H9 (cell line): ENCODE results near the gene HOXD13. TPM values are rescaled to one million over a fixed set of nuclear protein-coding genes. Genes with fewer than 3 reads are reported as not detected.

Experiments
- DNase-seq: peaks from one replicate; pipeline ENCODE4 v3.0.0-alpha.2; 2017
- H2AFZ ChIP-seq: one replicate; pipeline ENCODE4 v1.6.1; 2013; ENCODE audit warnings: mild to moderate bottlenecking, low read length, control low read depth, moderate library complexity
- H2AK5ac ChIP-seq: 2 replicates; pipeline ENCODE4 v1.6.1; 2013; ENCODE audit warnings: low read length, control low read depth, mixed read lengths; ENCODE audit not compliant: insufficient read length
- H2BK120ac ChIP-seq: one replicate; pipeline ENCODE4 v1.6.1; 2013; ENCODE audit warnings: low read depth, mild to moderate bottlenecking, low read length, control low read depth, inconsistent platforms; ENCODE audit not compliant: poor library complexity, severe bottlenecking
- H2BK12ac ChIP-seq: 2 replicates; pipeline ENCODE4 v1.6.1; 2013; ENCODE audit warnings: low read length, control low read depth, mixed read lengths, low read depth; ENCODE audit not compliant: insufficient read length
- H2BK15ac ChIP-seq: 2 replicates; pipeline ENCODE4 v1.6.1; 2013; ENCODE audit warnings: low read depth, low read length, control low read depth
- H2BK20ac ChIP-seq: one replicate; pipeline ENCODE4 v1.6.1; 2013; ENCODE audit warnings: low read depth, mild to moderate bottlenecking, low read length, control low read depth, inconsistent platforms; ENCODE audit not compliant: poor library complexity, severe bottlenecking
- H2BK5ac ChIP-seq: 2 replicates; pipeline ENCODE4 v1.6.1; 2013; ENCODE audit warnings: low read length, control low read depth, mixed read lengths; ENCODE audit not compliant: insufficient read length
- H3K14ac ChIP-seq: 2 replicates; pipeline ENCODE4 v1.6.1; 2013; ENCODE audit warnings: low read length, control low read depth; ENCODE audit not compliant: insufficient read depth
- H3K18ac ChIP-seq: 2 replicates; pipeline ENCODE4 v1.6.1; 2013; ENCODE audit warnings: low read depth, mild to moderate bottlenecking, mixed read lengths, low read length, control low read depth; ENCODE audit not compliant: insufficient read length
- H3K23ac ChIP-seq: 2 replicates; pipeline ENCODE4 v1.6.1; 2013; ENCODE audit warnings: low read length, control low read depth, mixed read lengths, low read depth; ENCODE audit not compliant: insufficient read length
- H3K23me2 ChIP-seq: 2 replicates; pipeline ENCODE4 v1.6.1; 2013; ENCODE audit warnings: low read depth, mild to moderate bottlenecking, mixed read lengths, low read length, control low read depth; ENCODE audit not compliant: insufficient read length, poor library complexity, severe bottlenecking
- H3K27ac ChIP-seq: 2 replicates; pipeline ENCODE4 v1.5.1; 2013; ENCODE audit warnings: low read length, control low read depth, mixed read lengths, low read depth; ENCODE audit not compliant: insufficient read length
- H3K27me3 ChIP-seq: 2 replicates; pipeline ENCODE4 v1.6.1; 2013; ENCODE audit warnings: low read length, control low read depth, inconsistent platforms; ENCODE audit not compliant: insufficient read depth
- H3K4ac ChIP-seq: 2 replicates; pipeline ENCODE4 v1.6.1; 2013; ENCODE audit warnings: low read depth, mild to moderate bottlenecking, control low read depth, inconsistent platforms, low read length, moderate library complexity
- H3K4me1 ChIP-seq: 2 replicates; pipeline ENCODE4 v1.6.1; 2013; ENCODE audit warnings: low read length, control low read depth, inconsistent platforms; ENCODE audit not compliant: insufficient read depth
- H3K4me2 ChIP-seq: 2 replicates; pipeline ENCODE4 v1.6.1; 2013; ENCODE audit warnings: low read length, control low read depth, mixed read lengths; ENCODE audit not compliant: insufficient read length, insufficient read depth
- H3K56ac ChIP-seq: 2 replicates; pipeline ENCODE4 v1.6.1; 2013; ENCODE audit warnings: low read depth, mild to moderate bottlenecking, mixed read lengths, low read length, control low read depth; ENCODE audit not compliant: insufficient read length
- H3K79me1 ChIP-seq: 2 replicates; pipeline ENCODE4 v1.6.1; 2013; ENCODE audit warnings: low read depth, mild to moderate bottlenecking, moderate library complexity, low read length, control low read depth, inconsistent platforms; ENCODE audit not compliant: insufficient read depth, poor library complexity, severe bottlenecking
- H3K79me2 ChIP-seq: 2 replicates; pipeline ENCODE4 v1.6.1; 2013; ENCODE audit warnings: low read length, control low read depth, inconsistent platforms; ENCODE audit not compliant: insufficient read depth
- H3K9ac ChIP-seq: 2 replicates; pipeline ENCODE4 v1.6.1; 2013; ENCODE audit warnings: low read length, control low read depth, mixed read lengths; ENCODE audit not compliant: insufficient read length; ENCODE audit errors: extremely low read depth
- H3K9me3 ChIP-seq: one replicate; pipeline ENCODE4 v1.6.1; 2013; ENCODE audit warnings: low read depth, low read length, inconsistent platforms; ENCODE audit not compliant: control insufficient read depth
- H3T11ph ChIP-seq: one replicate; pipeline ENCODE4 v1.6.1; 2013; ENCODE audit warnings: mild to moderate bottlenecking, low read length, control low read depth, inconsistent platforms
- H4K20me1 ChIP-seq: one replicate; pipeline ENCODE4 v1.6.1; 2013; ENCODE audit not compliant: control insufficient read depth, insufficient read length, insufficient read depth
- H4K5ac ChIP-seq: 2 replicates; pipeline ENCODE4 v1.6.1; 2013; ENCODE audit warnings: low read depth, mild to moderate bottlenecking, mixed read lengths, low read length, control low read depth; ENCODE audit not compliant: insufficient read length
- H4K8ac ChIP-seq: replicated peaks from 2 replicates; pipeline ENCODE4 v1.6.1; 2013; ENCODE audit warnings: low read length, control low read depth, mixed read lengths, low read depth; ENCODE audit not compliant: insufficient read length
- H4K91ac ChIP-seq: 2 replicates; pipeline ENCODE4 v1.6.1; 2013; ENCODE audit warnings: low read depth, mild to moderate bottlenecking, moderate library complexity, mixed read lengths, low read length, control low read depth; ENCODE audit not compliant: insufficient read length
- H3K27ac Mint-ChIP-seq, 3 experiments: 2 replicates in 2 of 3; 3 replicates in 1 of 3; pipeline ENCODE4 v1.8.0; 2020 to 2021; ENCODE audit warnings: mixed read lengths in 3 of 3, mild to moderate bottlenecking in 1 of 3, moderate library complexity in 1 of 3
- H3K27me3 Mint-ChIP-seq: 2 replicates; pipeline ENCODE4 v1.8.0; 2021; ENCODE audit warnings: low read depth, mild to moderate bottlenecking, moderate library complexity, mixed read lengths
- H3K36me3 Mint-ChIP-seq, 3 experiments: 2 replicates in 2 of 3; 3 replicates in 1 of 3; pipeline ENCODE4 v1.8.0; 2020 to 2021; ENCODE audit warnings: low read depth in 3 of 3, mixed read lengths in 3 of 3; ENCODE audit not compliant: insufficient read depth in 1 of 3
- H3K4me1 Mint-ChIP-seq, 2 experiments: 2 replicates each; pipeline ENCODE4 v1.8.0; 2020; ENCODE audit warnings: mixed read lengths in 2 of 2
- H3K4me3 Mint-ChIP-seq, 2 experiments: 2 replicates in 1 of 2; 3 replicates in 1 of 2; pipeline ENCODE4 v1.8.0; 2020 to 2021; ENCODE audit warnings: mild to moderate bottlenecking in 2 of 2, mixed read lengths in 2 of 2, moderate library complexity in 1 of 2
- H3K9me3 Mint-ChIP-seq, 2 experiments: 2 replicates in 1 of 2; 3 replicates in 1 of 2; pipeline ENCODE4 v1.8.0; 2020; ENCODE audit warnings: mild to moderate bottlenecking in 2 of 2, mixed read lengths in 2 of 2, moderate library complexity in 1 of 2
- CTCF ChIP-seq: fragments of 200-600 bp; sonication (generic); conservative IDR thresholded peaks from 3 replicates; pipeline ENCODE4 v1.8.0; 2021; ENCODE audit warnings: antibody characterized with exemption, mild to moderate bottlenecking
- WGBS: extraction: QIAGEN DNeasy Blood & Tissue Kit; methylation state at CpG from one replicate; pipeline ENCODE4 v1.1.7; 2013; ENCODE audit warnings: missing lambda C conversion rate, low lambda C conversion rate, mixed read lengths; ENCODE audit not compliant: insufficient read length; ENCODE audit errors: extremely low coverage; 5-methylcytosine and 5-hydroxymethylcytosine counted together
- total RNA-seq: library from RNA; stranded (reverse); gene quantifications from 2 replicates; pipeline ENCODE4 v1.2.1, GENCODE V29; 2021

HOXD13 gene
- total RNA-seq, 1 experiment from 2014 or later: not detected

GRCh38 chr2:176079831-176080539 is 12.5 kb upstream of the HOXD13 start:
- no peak overlapping the region for H3K27ac Mint-ChIP-seq
- Histone ChIP-seq H3K9ac (no peak overlapping the region), H3K23me2 (peaks cover 7% of the 10 kb centered on the region), H3K23ac (no peak overlapping the region), H3K79me2 (no peaks in the 10 kb centered on the region), H4K5ac (no peak overlapping the region), H3K4me2 (peak overlapping the region; percentile 83), H4K20me1 (no peaks in the 10 kb centered on the region), H3K18ac (no peak overlapping the region), H3T11ph (no peak overlapping the region), H2BK12ac (no peak overlapping the region), H2BK5ac (no peak overlapping the region), H3K14ac (no peak overlapping the region; the same call in 1 of the 2 replicates), H3K27ac (no peak overlapping the region), H3K4ac (no peak overlapping the region), H2BK120ac (no peak overlapping the region), H2AFZ (no peak overlapping the region), H2BK20ac (no peak overlapping the region), H2AK5ac (no peak overlapping the region), H3K27me3 (peaks cover 87% of the 10 kb centered on the region), H4K8ac (no peak overlapping the region), H4K91ac (no peak overlapping the region), H3K79me1 (no peaks in the 10 kb centered on the region), H3K9me3 (no peaks in the 10 kb centered on the region), H3K4me1 (no peaks in the 10 kb centered on the region), H2BK15ac (no peak overlapping the region), H3K56ac (no peak overlapping the region)
- peak overlapping the region; percentile 52 to 80 for H3K4me3 Mint-ChIP-seq
- DNase-seq: peak; percentile 90
- no CpG with 5 or more reads among the region's 86 CpGs for WGBS
- peaks cover 23 to 46% of the 10 kb centered on the region in 2 experiments for H3K4me1 Mint-ChIP-seq
- no peaks in the 10 kb centered on the region for H3K36me3 Mint-ChIP-seq
- peaks cover 96% of the 10 kb centered on the region for H3K27me3 Mint-ChIP-seq
- peaks cover 5 to 6% of the 10 kb centered on the region in 2 experiments; a peak in 4 of 5 replicates for H3K9me3 Mint-ChIP-seq
- peak; percentile 99 for TF ChIP-seq CTCF
